Erythroblast (primary cell): ENCODE results near the gene ARHGEF25.

Source experiments
- GATA1 ChIP-seq: IDR thresholded peaks from 2 replicates; pipeline ENCODE4 v1.6.1; 2011; ENCODE audit warnings: low read depth, mild to moderate bottlenecking, control low read depth, low read length, moderate library complexity
- POLR2A ChIP-seq: IDR thresholded peaks from 2 replicates; pipeline ENCODE4 v1.6.1; 2011; ENCODE audit warnings: mild to moderate bottlenecking, low read length

- TF ChIP-seq POLR2A, result no peak
- no peak for TF ChIP-seq GATA1
Measured at GRCh38 chr12:57604454-57604991, 6.7 kb upstream of the ARHGEF25 start, which contains the start of gene DTX3.
